ENCODE results near the gene MRTFB. TPM values are rescaled to one million over a fixed set of nuclear protein-coding genes. Genes with fewer than 3 reads are reported as not detected.
"Not testable (repeated sequence)": the region's sequence is repeated elsewhere in the genome, so short reads cannot be mapped to it uniquely, and the experiment has no call there.

MRTFB gene
- total RNA-seq, 4 donors from 2014 or later = 43.6 to 197 (median 65.5) TPM

DNA sequence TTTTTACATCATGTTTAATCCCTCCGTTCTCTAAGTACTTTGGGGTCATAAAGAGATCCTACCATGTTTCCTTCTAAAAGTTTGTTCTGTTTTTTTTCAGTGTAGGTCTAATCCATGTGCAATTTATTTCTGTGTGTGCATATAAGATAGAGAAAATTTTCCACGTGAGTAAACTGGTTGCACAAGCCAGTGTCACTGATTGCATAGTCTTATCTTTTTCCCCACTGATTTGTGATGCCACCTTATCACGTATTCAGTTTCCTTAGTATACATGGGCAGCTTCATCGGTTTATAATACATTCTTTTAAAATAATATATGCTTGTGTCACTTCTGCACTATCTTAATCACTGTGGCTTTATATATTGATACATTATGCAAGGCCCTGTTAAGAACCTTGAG is 49.2 kb downstream of the MRTFB start:
- Histone ChIP-seq H3K36me3 (no peaks in the 10 kb centered on the region), H3K27me3 (no peaks in the 10 kb centered on the region), H3K9me3 (no peaks in the 10 kb centered on the region), H3K4me3 (no peak overlapping the region), H3K4me1 (peaks cover 5% of the 10 kb centered on the region), H3K27ac (no peak overlapping the region)
- DNase-seq (ENCODE audit: low spot score in 2 of 2) = no peak
- 89% methylated on average over 4 of the region's 4 CpGs for WGBS
- no peak for TF ChIP-seq EP300 (IDR thresholded peaks at IDR 0.05)
- no peak for TF ChIP-seq POLR2AphosphoS5 (IDR thresholded peaks at IDR 0.05)
- TF ChIP-seq POLR2A (IDR thresholded peaks at IDR 0.05) = no peak
- TF ChIP-seq, protein P1, sequence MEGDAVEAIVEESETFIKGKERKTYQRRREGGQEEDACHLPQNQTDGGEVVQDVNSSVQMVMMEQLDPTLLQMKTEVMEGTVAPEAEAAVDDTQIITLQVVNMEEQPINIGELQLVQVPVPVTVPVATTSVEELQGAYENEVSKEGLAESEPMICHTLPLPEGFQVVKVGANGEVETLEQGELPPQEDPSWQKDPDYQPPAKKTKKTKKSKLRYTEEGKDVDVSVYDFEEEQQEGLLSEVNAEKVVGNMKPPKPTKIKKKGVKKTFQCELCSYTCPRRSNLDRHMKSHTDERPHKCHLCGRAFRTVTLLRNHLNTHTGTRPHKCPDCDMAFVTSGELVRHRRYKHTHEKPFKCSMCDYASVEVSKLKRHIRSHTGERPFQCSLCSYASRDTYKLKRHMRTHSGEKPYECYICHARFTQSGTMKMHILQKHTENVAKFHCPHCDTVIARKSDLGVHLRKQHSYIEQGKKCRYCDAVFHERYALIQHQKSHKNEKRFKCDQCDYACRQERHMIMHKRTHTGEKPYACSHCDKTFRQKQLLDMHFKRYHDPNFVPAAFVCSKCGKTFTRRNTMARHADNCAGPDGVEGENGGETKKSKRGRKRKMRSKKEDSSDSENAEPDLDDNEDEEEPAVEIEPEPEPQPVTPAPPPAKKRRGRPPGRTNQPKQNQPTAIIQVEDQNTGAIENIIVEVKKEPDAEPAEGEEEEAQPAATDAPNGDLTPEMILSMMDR (IDR thresholded peaks at IDR 0.05) = no peak

- Histone ChIP-seq H3K27ac (no peak overlapping the region), H3K9me3 (no peaks in the 10 kb centered on the region), H3K4me1 (peaks cover 5% of the 10 kb centered on the region), H3K4me3 (no peak overlapping the region), H3K27me3 (no peaks in the 10 kb centered on the region), H3K36me3 (no peaks in the 10 kb centered on the region)
- DNase-seq (ENCODE audit: low spot score in 2 of 2) = no peak
- 82% methylated on average over 2 of the region's 2 CpGs for whole genome bisulfite sequencing
- TF ChIP-seq, protein P1 (IDR thresholded peaks at IDR 0.05) = no peak
Measured at GRCh38 chr16:14121142-14121541, 50.0 kb downstream of the MRTFB start.

DNA sequence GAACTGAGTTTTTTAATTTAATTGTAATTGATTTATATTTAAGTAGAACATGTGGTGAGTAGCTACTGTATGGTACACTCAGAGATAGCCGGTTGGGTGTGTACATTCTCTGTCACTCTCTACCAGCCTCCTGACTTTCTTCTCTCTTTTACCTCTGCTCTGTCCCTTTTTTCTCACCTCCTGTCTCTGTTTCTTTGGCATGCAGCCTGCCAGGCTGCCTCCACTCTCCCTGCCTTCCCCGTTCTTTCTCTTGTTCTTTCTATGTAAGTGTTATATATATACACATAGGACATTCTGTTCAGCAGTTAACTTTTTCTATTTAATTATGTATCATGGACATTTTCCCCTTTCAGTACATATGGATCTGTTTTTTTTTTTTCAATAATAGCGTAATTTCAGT is 50.8 kb downstream of the MRTFB start:
- no peak overlapping the region for H3K4me3 ChIP-seq
- H3K27me3 ChIP-seq = no peaks in the 10 kb centered on the region
- no peaks in the 10 kb centered on the region for H3K36me3 ChIP-seq
- peaks cover 5% of the 10 kb centered on the region for H3K4me1 ChIP-seq
- no peak for DNase-seq (ENCODE audit: low spot score in 2 of 2)
- WGBS = 90% methylated on average over 3 of the region's 3 CpGs
- no peaks in the 10 kb centered on the region for H3K9me3 ChIP-seq
- no peak for TF ChIP-seq POLR2A (IDR thresholded peaks at IDR 0.05)
- no peak for TF ChIP-seq EP300 (IDR thresholded peaks at IDR 0.05)
- no peak overlapping the region for H3K27ac ChIP-seq

DNA sequence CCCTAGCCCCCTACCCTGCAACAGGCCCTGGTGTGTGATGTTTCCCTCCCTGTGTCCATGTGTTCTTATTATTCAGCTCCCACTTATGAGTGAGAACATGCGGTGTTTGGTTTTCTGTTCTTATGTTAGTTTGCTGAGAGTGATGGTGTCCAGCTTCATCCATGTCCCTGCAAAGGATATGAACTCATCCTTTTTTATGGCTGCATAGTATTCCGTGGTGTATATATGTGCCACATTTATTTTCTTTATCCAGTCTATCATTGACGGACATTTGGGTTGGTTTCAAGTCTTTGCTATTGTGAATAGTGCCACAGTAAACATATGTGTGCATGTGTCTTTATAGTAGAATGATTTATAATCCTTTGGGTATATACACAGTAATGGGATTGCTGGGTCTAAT is 51.3 kb downstream of the MRTFB start:
- H3K4me3 ChIP-seq; H3K27ac ChIP-seq; H3K4me1 ChIP-seq; H3K36me3 ChIP-seq; DNase-seq (ENCODE audit: low spot score in 2 of 2); H3K9me3 ChIP-seq; H3K27me3 ChIP-seq: not testable (repeated sequence)
- WGBS = 97% methylated on average over 3 of the region's 3 CpGs

- WGBS = 61% methylated on average over 5 of the region's 5 CpGs
- H3K36me3 ChIP-seq = no peaks in the 10 kb centered on the region
- peaks cover 5% of the 10 kb centered on the region for H3K4me1 ChIP-seq
- H3K9me3 ChIP-seq = no peaks in the 10 kb centered on the region
- no peak for DNase-seq (ENCODE audit: low spot score in 2 of 2)
- H3K27ac ChIP-seq = no peak overlapping the region
- TF ChIP-seq EP300 (IDR thresholded peaks at IDR 0.05) (no peak), POLR2A (IDR thresholded peaks at IDR 0.05) (no peak), POLR2AphosphoS5 (IDR thresholded peaks at IDR 0.05) (no peak)
- TF ChIP-seq, protein P1 (IDR thresholded peaks at IDR 0.05) = no peak
- no peak overlapping the region for H3K4me3 ChIP-seq
- H3K27me3 ChIP-seq = no peaks in the 10 kb centered on the region
Measured at GRCh38 chr16:14125000-14125681, 54.0 kb downstream of the MRTFB start.

DNA sequence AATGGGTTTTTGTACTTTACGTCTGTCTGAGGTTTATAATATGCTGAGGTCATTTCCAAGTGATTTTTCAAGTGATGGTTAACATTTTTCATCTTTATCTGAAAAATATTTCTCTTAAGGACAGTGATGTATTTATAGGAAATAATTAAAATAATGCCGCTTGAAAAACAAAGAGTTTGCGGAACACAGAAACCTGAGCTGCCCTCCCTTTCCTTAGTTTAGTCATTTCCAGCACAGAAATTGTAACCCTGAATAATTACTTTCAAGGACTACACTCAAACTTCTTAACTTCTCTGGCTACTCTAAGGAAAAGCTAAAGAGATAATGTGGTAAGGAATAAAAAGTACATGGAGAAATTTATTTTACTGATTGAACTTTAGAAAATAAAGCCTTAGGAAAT is 54.6 kb downstream of the MRTFB start:
- WGBS = 77% methylated on average over 3 of the region's 3 CpGs
- TF ChIP-seq EP300 (IDR thresholded peaks at IDR 0.05) (no peak), POLR2A (IDR thresholded peaks at IDR 0.05) (no peak), POLR2AphosphoS5 (IDR thresholded peaks at IDR 0.05) (no peak)
- TF ChIP-seq, protein P1 (IDR thresholded peaks at IDR 0.05) = no peak
- Histone ChIP-seq H3K36me3 (no peaks in the 10 kb centered on the region), H3K4me3 (no peak overlapping the region), H3K9me3 (no peaks in the 10 kb centered on the region), H3K27ac (no peak overlapping the region), H3K27me3 (no peaks in the 10 kb centered on the region), H3K4me1 (peaks cover 5% of the 10 kb centered on the region)
- DNase-seq (ENCODE audit: low spot score in 2 of 2) = no peak

Data from suprapubic skin (tissue), 4 donors.